Measurements from ENCODE around the gene NMUR1.
A peak's percentile ranks its signal among the peaks of the same experiment; 100 is the strongest.

Gene NMUR1

GRCh38 chr2:231483398-231484329 lies 46.6 kb downstream of the NMUR1 start:
- DNase-seq (ENCODE audit: low read depth in 2 of 2) = peak in 1 of 2 donors; percentile 7

- DNase-seq (ENCODE audit: low read depth in 2 of 2) = peak; percentile 45 to 67
Observed at GRCh38 chr2:231482806-231483391, 47.3 kb downstream of the NMUR1 start.

- no peak for DNase-seq (ENCODE audit: low read depth in 2 of 2)
Observed at GRCh38 chr2:231480781-231481180, 49.5 kb downstream of the NMUR1 start.

GRCh38 chr2:231479455-231479854 lies 50.8 kb downstream of the NMUR1 start:
- DNase-seq (ENCODE audit: low read depth in 2 of 2) = no peak

- no peak for DNase-seq (ENCODE audit: low read depth in 2 of 2)
Observed at GRCh38 chr2:231476920-231477319, 53.3 kb downstream of the NMUR1 start.

- no peak for DNase-seq (ENCODE audit: low read depth in 2 of 2)
Observed at GRCh38 chr2:231475965-231476364, 54.3 kb downstream of the NMUR1 start.

Measured in stimulated activated CD4-positive, alpha-beta T cell treated with anti-CD3 and anti-CD28 coated beads, Interleukin-15, amount 100 ng/mL, for 48 hours (primary cell).